HCT116 (cell line): ENCODE results near the gene UBAC2. TPM values are rescaled to one million over a fixed set of nuclear protein-coding genes. Genes with fewer than 3 reads are reported as not detected.

Experiments used
- ATAC-seq: fragments of 200-7000 bp; cut with Tn5 transposase; 2 replicates; pipeline ENCODE4 v1.9.1; 2020; ENCODE audit warnings: mild to moderate bottlenecking, moderate library complexity
- BruUV-seq: library from RNA; stranded (reverse); fragments of 400-500 nt; replicated peaks from 2 replicates; lab custom pipeline; 2021; lab: Mats Ljungman, UMichigan
- CTCF ChIA-PET: fragments of 300-600 bp; sonication (Branson Sonifier 250); formaldehyde crosslinking; loops from one replicate; lab custom pipeline; 2021; ENCODE audit warnings: antibody characterized with exemption; lab: Charles Lee
- POLR2A ChIA-PET: fragments of 300-600, 350-600 bp; sonication (Branson Sonifier 250); formaldehyde crosslinking; loops from one replicate; lab custom pipeline; 2021; ENCODE audit warnings: antibody characterized with exemption; lab: Charles Lee
- RAD21 ChIA-PET, 2 experiments: fragments of 300-600 bp; sonication (Branson Sonifier 250); formaldehyde crosslinking; loops; one replicate each; lab custom pipeline; 2023; ENCODE audit warnings: low total read pairs in 2 of 2; ENCODE audit not compliant: uncharacterized antibody in 2 of 2, unreplicated experiment in 2 of 2, low non-redundant PET in 1 of 2; lab: Charles Lee
- DNase-seq: peaks from one replicate; pipeline ENCODE4 v3.0.0-alpha.2; 2010; ENCODE audit warnings: low read depth, low spot score
- H2AFZ ChIP-seq: fragments of 200-600 bp; shearing (Covaris generic), sonication (generic); 2 replicates; pipeline ENCODE4 v1.6.1; 2017; ENCODE audit warnings: low read depth, mixed run types, mixed read lengths, antibody characterized with exemption, low read length; ENCODE audit not compliant: poor library complexity, severe bottlenecking
- H3K27ac ChIP-seq: 2 replicates; pipeline ENCODE4 v1.5.1; 2012; ENCODE audit warnings: low read depth, low read length
- H3K27me3 ChIP-seq: fragments of 200-600 bp; sonication (generic); 2 replicates; pipeline ENCODE4 v1.6.1; 2016; ENCODE audit warnings: mixed run types, low read length, mixed read lengths; ENCODE audit not compliant: insufficient read depth
- H3K36me3 ChIP-seq, 2 experiments: fragments of 200-500 bp in 1 of 2; fragments of 200-600 bp in 1 of 2; sonication (Bioruptor generic) in 1 of 2; sonication (generic) in 1 of 2; 2 replicates each; pipeline versions ENCODE4 v1.5.1 to v1.6.1; 2014 to 2016; ENCODE audit warnings: low read length in 2 of 2, inconsistent platforms in 1 of 2, mixed read lengths in 1 of 2, mixed run types in 1 of 2; ENCODE audit not compliant: insufficient read depth in 2 of 2, control insufficient read depth in 1 of 2
- H3K4me1 ChIP-seq, 2 experiments: fragments of 200-600 bp in 1 of 2; sonication (generic) in 1 of 2; 2 replicates each; pipeline versions ENCODE4 v1.5.1 to v1.6.1; 2012 to 2017; ENCODE audit warnings: low read length in 2 of 2, inconsistent platforms in 1 of 2, mild to moderate bottlenecking in 1 of 2, mixed read lengths in 1 of 2, mixed run types in 1 of 2, moderate library complexity in 1 of 2; ENCODE audit not compliant: insufficient read depth in 2 of 2, control insufficient read depth in 1 of 2
- H3K4me2 ChIP-seq: fragments of 200-600 bp; sonication (generic); 2 replicates; pipeline ENCODE4 v1.6.1; 2017; ENCODE audit warnings: mixed run types, low read length, mixed read lengths
- H3K4me3 ChIP-seq, 2 experiments: fragments of 200-600 bp in 1 of 2; sonication (generic) in 1 of 2; replicated peaks in 1 of 2; 2 replicates each; pipeline ENCODE4 v1.5.1; 2011 to 2016; ENCODE audit warnings: low read length in 2 of 2, control low read depth in 1 of 2, low read depth in 1 of 2, mild to moderate bottlenecking in 1 of 2, mixed read lengths in 1 of 2, mixed run types in 1 of 2
- H3K79me2 ChIP-seq: fragments of 200-600 bp; sonication (generic); 2 replicates; pipeline ENCODE4 v1.6.1; 2017; ENCODE audit warnings: mild to moderate bottlenecking, mixed run types, low read length, moderate library complexity, mixed read lengths; ENCODE audit not compliant: insufficient read depth
- H3K9ac ChIP-seq: fragments of 200-600 bp; sonication (generic); 2 replicates; pipeline ENCODE4 v1.6.1; 2016; ENCODE audit warnings: low read length, mixed read lengths
- H3K9me2 ChIP-seq: fragments of 200-600 bp; sonication (generic), shearing (Covaris generic); 2 replicates; pipeline ENCODE4 v1.6.1; 2017; ENCODE audit warnings: mixed run types, mild to moderate bottlenecking, moderate library complexity; ENCODE audit not compliant: insufficient read depth
- H3K9me3 ChIP-seq, 2 experiments: fragments of 200-500 bp in 1 of 2; fragments of 200-600 bp in 1 of 2; sonication (Bioruptor generic) in 1 of 2; sonication (generic) in 1 of 2; 2 replicates each; pipeline ENCODE4 v1.6.1; 2014 to 2017; ENCODE audit warnings: low read length in 2 of 2, mixed read lengths in 2 of 2, inconsistent platforms in 1 of 2, low read depth in 1 of 2, mild to moderate bottlenecking in 1 of 2, mixed run types in 1 of 2, moderate library complexity in 1 of 2; ENCODE audit not compliant: control insufficient read depth in 1 of 2, insufficient read depth in 1 of 2
- H4K20me1 ChIP-seq: fragments of 200-600 bp; sonication (generic), shearing (Covaris generic); 2 replicates; pipeline ENCODE4 v1.6.1; 2017; ENCODE audit warnings: mixed run types, mild to moderate bottlenecking, moderate library complexity; ENCODE audit not compliant: insufficient read depth
- ATF3 ChIP-seq: IDR thresholded peaks from 2 replicates; pipeline ENCODE4 v1.6.1; 2012
- CEBPB ChIP-seq: IDR thresholded peaks from 2 replicates; pipeline ENCODE4 v1.6.1; 2012; ENCODE audit warnings: low read depth
- EGR1 ChIP-seq: IDR thresholded peaks from 2 replicates; pipeline ENCODE4 v1.6.1; 2012; ENCODE audit warnings: low read depth
- EZH2 ChIP-seq: fragments of 200-600 bp; sonication (generic); IDR thresholded peaks from 2 replicates; pipeline ENCODE4 v1.6.1; 2017; ENCODE audit warnings: antibody characterized with exemption, mixed run types
- FOSL1 ChIP-seq: IDR thresholded peaks from 2 replicates; pipeline ENCODE4 v1.6.1; 2012; ENCODE audit warnings: low read depth
- JUND ChIP-seq: IDR thresholded peaks from 2 replicates; pipeline ENCODE4 v1.6.1; 2012
- MAX ChIP-seq: IDR thresholded peaks from 2 replicates; pipeline ENCODE4 v1.6.1; 2012
- REST ChIP-seq: IDR thresholded peaks from 2 replicates; pipeline ENCODE4 v1.6.1; 2012; ENCODE audit warnings: low read depth
- SIN3A ChIP-seq: IDR thresholded peaks from 2 replicates; pipeline ENCODE4 v1.6.1; 2012; ENCODE audit warnings: low read depth
- SP1 ChIP-seq: IDR thresholded peaks from 2 replicates; pipeline ENCODE4 v1.6.1; 2012; ENCODE audit warnings: low read depth
- YY1 ChIP-seq: IDR thresholded peaks from 2 replicates; pipeline ENCODE4 v1.6.1; 2011; ENCODE audit warnings: low read length, low read depth, moderate library complexity, mild to moderate bottlenecking; ENCODE audit not compliant: insufficient replicate concordance; ENCODE audit errors: extremely low read depth
- ZBTB33 ChIP-seq: IDR thresholded peaks from 2 replicates; pipeline ENCODE4 v1.6.1; 2011; ENCODE audit warnings: mild to moderate bottlenecking, low read length, moderate library complexity; ENCODE audit not compliant: insufficient replicate concordance; ENCODE audit errors: extremely low read depth
- ZFX ChIP-seq: fragments of 450-650 bp; IDR thresholded peaks from 2 replicates; pipeline ENCODE4 v1.6.1; 2017
- intact Hi-C: fragments of 100-400 bp; cut with micrococcal nuclease; formaldehyde crosslinking; loops from 2 replicates; pipeline ENCODE4 v1.10.0; 2022
- total RNA-seq: library from RNA; stranded (reverse); gene quantifications from one replicate; pipeline ENCODE4 v1.2.1, GENCODE V29; 2021; ENCODE audit not compliant: unreplicated experiment

The UBAC2 gene
- total RNA-seq, 1 experiment from 2014 or later: 67.4 TPM

- H3K9me3 ChIP-seq: no peaks in the 10 kb centered on the region
- TF ChIP-seq YY1 (no peak), ATF3 (no peak)
- no peak overlapping the region for H3K4me3 ChIP-seq
- no peaks in the 10 kb centered on the region for H3K9me2 ChIP-seq
- H3K27ac ChIP-seq: no peak overlapping the region
- no peak for ATAC-seq
- no peaks in the 10 kb centered on the region for H3K27me3 ChIP-seq
- POLR2A ChIA-PET: no interaction called here
- H3K4me1 ChIP-seq: peaks cover 0 to 7% of the 10 kb centered on the region in 2 experiments; a peak in 1 of 4 replicates
- no peak overlapping the region for H3K4me2 ChIP-seq
- 0 out of 4 replicates have a peak, but pooled peaks cover 0 to 6% of the 10 kb centered on the region in 2 experiments for H3K36me3 ChIP-seq
- CTCF ChIA-PET: no interaction called here
- intact Hi-C loops: no loop called here
- H3K79me2 ChIP-seq: peaks cover 94% of the 10 kb centered on the region
- RAD21 ChIA-PET: no interaction called here
- BruUV-seq: no TSS peak
- H2AFZ ChIP-seq: no peak overlapping the region
- peaks cover 8% of the 10 kb centered on the region for H4K20me1 ChIP-seq
- DNase-seq: no peak
- no peak overlapping the region for H3K9ac ChIP-seq
These were observed 14.7 kb downstream of the UBAC2 start for GRCh38 chr13:99215184-99215830.

- ChIA-PET POLR2A (interaction anchor here (1.9 kb wide), 1 partner anchor 16 kb away, joined by 6 read pairs; the partner anchor contains the start of gene UBAC2), CTCF (no interaction called here), RAD21 (no interaction called here)
- no peak overlapping the region for H2AFZ ChIP-seq
- H3K27ac ChIP-seq: no peak overlapping the region
- no peak for ATAC-seq
- no peak overlapping the region for H3K4me2 ChIP-seq
- no peaks in the 10 kb centered on the region for H3K9me3 ChIP-seq
- H4K20me1 ChIP-seq: peaks cover 11% of the 10 kb centered on the region
- no TSS peak for BruUV-seq
- H3K27me3 ChIP-seq: no peaks in the 10 kb centered on the region
- H3K4me1 ChIP-seq: peaks cover 0 to 7% of the 10 kb centered on the region in 2 experiments; a peak in 1 of 4 replicates
- H3K36me3 ChIP-seq: 0 out of 4 replicates have a peak, but pooled peaks cover 0 to 4% of the 10 kb centered on the region in 2 experiments
- no peaks in the 10 kb centered on the region for H3K9me2 ChIP-seq
- no peak for DNase-seq
- no peak overlapping the region for H3K9ac ChIP-seq
- intact Hi-C loops: no loop called here
- H3K4me3 ChIP-seq: no peak overlapping the region
- peaks cover 96% of the 10 kb centered on the region for H3K79me2 ChIP-seq
- TF ChIP-seq REST (no peak), CEBPB (no peak), EZH2 (no peak), ZBTB33 (no peak), SIN3A (no peak), EGR1 (no peak), FOSL1 (no peak), SP1 (no peak), JUND (no peak), YY1 (no peak), ZFX (no peak), MAX (no peak)
These were observed 16.9 kb downstream of the UBAC2 start for GRCh38 chr13:99217461-99218110.
